Fibroblast of villous mesenchyme (primary cell): ENCODE measurements around the gene NREP. TPM values are rescaled to one million over a fixed set of nuclear protein-coding genes. Genes with fewer than 3 reads are reported as not detected.

Experiments
- DNase-seq: peaks from one replicate; pipeline ENCODE4 v3.0.0-alpha.2; 2010; ENCODE audit warnings: low read depth
- H3K4me3 ChIP-seq: 2 replicates; pipeline ENCODE4 v1.5.1; 2011; ENCODE audit warnings: low read depth, mild to moderate bottlenecking, low read length
- CTCF ChIP-seq: IDR thresholded peaks from 2 replicates; pipeline ENCODE4 v1.5.1; 2012; ENCODE audit warnings: low read depth, mild to moderate bottlenecking, low read length; ENCODE audit not compliant: insufficient read depth
- total RNA-seq: library from RNA; depleted of rRNA; stranded (reverse); fragments of >200 nt; gene quantifications from 2 replicates; pipeline ENCODE4 v1.2.3, GENCODE V29; 2012

NREP gene
- total RNA-seq, 1 donor: 146 TPM

GRCh38 chr5:111734597-111734996 is 22.4 kb downstream of the NREP start:
- H3K4me3 ChIP-seq: no peak overlapping the region
- DNase-seq: no peak
- TF ChIP-seq CTCF: no peak

- no peak for TF ChIP-seq CTCF
- DNase-seq: peak; percentile 65
These were observed 23.0 kb downstream of the NREP start for GRCh38 chr5:111734013-111734412.

GRCh38 chr5:111733571-111733970 is 23.4 kb downstream of the NREP start:
- DNase-seq: no peak

More at GRCh38 chr5:111734013-111734412, 23.0 kb downstream of the NREP start:
- no peak overlapping the region for H3K4me3 ChIP-seq

GRCh38 chr5:111731638-111732037 is 25.4 kb downstream of the NREP start:
- no peak for TF ChIP-seq CTCF
- H3K4me3 ChIP-seq: no peak overlapping the region
- no peak for DNase-seq

More at GRCh38 chr5:111733571-111733970, 23.4 kb downstream of the NREP start:
- no peak overlapping the region for H3K4me3 ChIP-seq
- no peak for TF ChIP-seq CTCF

GRCh38 chr5:111730659-111731382 is 26.2 kb downstream of the NREP start:
- no peak overlapping the region for H3K4me3 ChIP-seq
- no peak for DNase-seq
- no peak for TF ChIP-seq CTCF

GRCh38 chr5:111728941-111729340 is 28.1 kb downstream of the NREP start:
- TF ChIP-seq CTCF: no peak
- no peak for DNase-seq
- H3K4me3 ChIP-seq: no peak overlapping the region

- DNase-seq: no peak
- TF ChIP-seq CTCF: no peak
- H3K4me3 ChIP-seq: no peak overlapping the region
These were observed 30.0 kb downstream of the NREP start for GRCh38 chr5:111726986-111727385.
